Colonic mucosa (tissue), 4 donors: ENCODE measurements around the gene TMEM108. TPM values are rescaled to one million over a fixed set of nuclear protein-coding genes. Genes with fewer than 3 reads are reported as not detected.

Experiments used
- DNase-seq: peaks from one replicate; pipeline ENCODE4 v3.0.0-alpha.2; 2020
- H3K27ac ChIP-seq: fragments of 200-600 bp; one replicate; pipeline ENCODE4 v1.8.0; 2021
- H3K27me3 ChIP-seq: fragments of 200-600 bp; one replicate; pipeline ENCODE4 v1.8.0; 2021
- H3K36me3 ChIP-seq: fragments of 200-600 bp; one replicate; pipeline ENCODE4 v1.8.0; 2021
- H3K4me1 ChIP-seq: fragments of 200-600 bp; one replicate; pipeline ENCODE4 v1.8.0; 2021; ENCODE audit warnings: mild to moderate bottlenecking
- H3K4me3 ChIP-seq: fragments of 200-600 bp; one replicate; pipeline ENCODE4 v1.8.0; 2021
- H3K9ac ChIP-seq, 2 donors: one replicate each; pipeline ENCODE4 v1.7.0; 2013; ENCODE audit warnings: control low read depth in 2 of 2, low read depth in 2 of 2, low read length in 2 of 2
- H3K9me3 ChIP-seq: fragments of 200-600 bp; one replicate; pipeline ENCODE4 v1.8.0; 2021
- CTCF ChIP-seq: fragments of 200-600 bp; IDR thresholded peaks from one replicate; pipeline ENCODE4 v1.8.0; 2022; ENCODE audit warnings: antibody characterized with exemption, mild to moderate bottlenecking
- intact Hi-C: fragments of 100-400 bp; cut with DNase I; formaldehyde crosslinking; loops from one replicate; pipeline ENCODE4 v1.14.1; 2022
- total RNA-seq, 2 donors: library from RNA; stranded (reverse); fragmentation: NEBNext Ultra II Directional in 1 of 2; extraction: Animal tissue kit (Norgen Biotek cat#: 25700) in 1 of 2; gene quantifications; one replicate each; pipeline ENCODE4 v1.2.1, GENCODE V29; 2021
- donor health status: healthy.
- donor health status: DM: no; HTN: no; CAD: no.
- donor health status: DM: no; HTN: no; CAD: no.

Gene TMEM108
- total RNA-seq, 2 donors from 2014 or later, result 0.20 to 0.82 TPM

GRCh38 chr3:133117342-133117741 lies 79.2 kb downstream of the TMEM108 start:
- no peak overlapping the region for H3K9ac ChIP-seq
- no peaks in the 10 kb centered on the region for H3K27me3 ChIP-seq
- TF ChIP-seq CTCF, result no peak
- H3K4me3 ChIP-seq, result no peak overlapping the region
- H3K9me3 ChIP-seq, result no peaks in the 10 kb centered on the region
- H3K4me1 ChIP-seq, result no peaks in the 10 kb centered on the region
- intact Hi-C loops, result no loop called here
- no peak overlapping the region for H3K27ac ChIP-seq
- DNase-seq, result no peak
- no peaks in the 10 kb centered on the region for H3K36me3 ChIP-seq

DNA sequence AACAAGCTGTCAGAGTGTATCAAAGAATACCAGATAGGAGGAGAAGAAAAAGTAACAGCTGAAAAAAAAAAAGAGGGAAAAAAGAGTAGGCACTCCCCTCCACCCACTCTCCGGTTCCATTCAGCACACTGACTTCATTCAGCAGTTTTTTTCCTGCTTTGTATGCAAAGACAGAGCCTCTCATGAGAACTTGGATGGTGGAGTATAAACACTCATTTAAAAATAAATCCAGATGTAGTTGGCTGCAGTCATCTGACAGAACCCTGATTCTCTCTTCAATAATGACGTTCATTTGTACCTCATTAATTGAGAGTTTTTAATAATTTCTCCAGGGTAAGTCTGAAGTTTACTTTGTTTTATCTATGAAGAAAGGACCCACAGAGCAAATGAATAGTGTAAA lies 81.0 kb downstream of the TMEM108 start:
- intact Hi-C loops, result no loop called here
- Histone ChIP-seq H3K27ac (no peak overlapping the region), H3K27me3 (no peaks in the 10 kb centered on the region), H3K36me3 (no peaks in the 10 kb centered on the region), H3K4me3 (no peak overlapping the region), H3K9ac (no peak overlapping the region), H3K4me1 (no peaks in the 10 kb centered on the region), H3K9me3 (no peaks in the 10 kb centered on the region)
- no peak for TF ChIP-seq CTCF
- no peak for DNase-seq

DNA sequence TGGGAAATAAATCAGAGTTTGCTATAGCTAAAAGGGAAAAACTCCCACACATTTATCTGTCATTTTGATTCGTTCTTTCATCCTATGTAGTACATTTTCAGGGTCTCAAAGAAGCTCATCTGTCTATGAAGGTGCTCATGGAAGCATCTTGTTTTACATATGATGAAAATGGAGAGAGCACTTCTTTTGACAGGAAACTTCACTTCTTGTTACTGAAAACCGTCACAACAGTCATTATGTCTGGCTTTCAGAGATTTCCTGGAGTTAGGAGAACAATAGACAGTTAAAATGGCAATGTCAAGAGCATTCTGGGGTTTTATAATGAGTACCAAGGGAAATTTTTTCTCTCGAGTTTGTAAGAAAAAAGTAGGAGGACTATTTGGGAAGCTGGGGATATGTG lies 83.3 kb downstream of the TMEM108 start:
- no peaks in the 10 kb centered on the region for H3K36me3 ChIP-seq
- no peaks in the 10 kb centered on the region for H3K4me1 ChIP-seq
- intact Hi-C loops, result no loop called here
- H3K27ac ChIP-seq, result no peak overlapping the region
- no peaks in the 10 kb centered on the region for H3K27me3 ChIP-seq
- H3K4me3 ChIP-seq, result no peak overlapping the region
- H3K9me3 ChIP-seq, result no peaks in the 10 kb centered on the region
- no peak for TF ChIP-seq CTCF
- no peak overlapping the region for H3K9ac ChIP-seq
- no peak for DNase-seq

DNA sequence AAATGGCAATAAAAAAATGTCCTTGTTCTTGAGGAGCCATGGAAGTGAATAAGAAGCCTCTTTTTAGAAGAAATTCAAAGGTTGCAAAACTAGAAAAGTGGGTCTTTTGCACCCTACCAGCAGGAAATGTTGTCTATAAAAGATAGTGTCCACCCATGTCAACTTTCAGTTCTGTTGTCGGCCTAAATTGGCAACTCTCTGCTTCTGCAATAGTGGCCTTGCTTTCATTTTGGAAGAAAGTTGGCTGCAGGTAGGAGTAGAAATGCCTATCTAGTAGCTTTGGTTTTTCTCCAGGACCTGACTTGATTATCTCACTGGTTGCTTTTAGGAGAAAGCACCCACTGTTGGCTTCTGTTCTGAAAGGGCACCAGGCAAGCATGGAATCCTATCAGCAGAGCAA lies 85.4 kb downstream of the TMEM108 start:
- H3K4me3 ChIP-seq, result no peak overlapping the region
- no peak overlapping the region for H3K9ac ChIP-seq
- intact Hi-C loops, result no loop called here
- no peaks in the 10 kb centered on the region for H3K27me3 ChIP-seq
- H3K36me3 ChIP-seq, result no peaks in the 10 kb centered on the region
- TF ChIP-seq CTCF, result no peak
- H3K4me1 ChIP-seq, result no peaks in the 10 kb centered on the region
- H3K27ac ChIP-seq, result no peak overlapping the region
- DNase-seq, result no peak
- H3K9me3 ChIP-seq, result no peaks in the 10 kb centered on the region

GRCh38 chr3:133124511-133124910 lies 86.3 kb downstream of the TMEM108 start:
- no peak for DNase-seq
- Histone ChIP-seq H3K27ac (no peak overlapping the region), H3K9me3 (no peaks in the 10 kb centered on the region), H3K36me3 (no peaks in the 10 kb centered on the region), H3K9ac (no peak overlapping the region), H3K27me3 (no peaks in the 10 kb centered on the region), H3K4me3 (no peak overlapping the region), H3K4me1 (no peaks in the 10 kb centered on the region)
- intact Hi-C loops, result no loop called here
- TF ChIP-seq CTCF, result no peak

GRCh38 chr3:133125171-133125570 lies 87.0 kb downstream of the TMEM108 start:
- no peak for DNase-seq
- no peak overlapping the region for H3K9ac ChIP-seq
- H3K9me3 ChIP-seq, result no peaks in the 10 kb centered on the region
- intact Hi-C loops, result no loop called here
- H3K4me3 ChIP-seq, result no peak overlapping the region
- no peaks in the 10 kb centered on the region for H3K36me3 ChIP-seq
- no peaks in the 10 kb centered on the region for H3K27me3 ChIP-seq
- TF ChIP-seq CTCF, result no peak
- H3K27ac ChIP-seq, result no peak overlapping the region
- no peaks in the 10 kb centered on the region for H3K4me1 ChIP-seq
